HCT116 (cell line): ENCODE results near the gene NPM3.

Source experiments
- CTCF ChIP-seq, 3 experiments: fragments of 200-600 bp in 1 of 3; sonication (generic) in 1 of 3; IDR thresholded peaks in 2 of 3; conservative IDR thresholded peaks in 1 of 3; 2 replicates each; pipeline ENCODE4 v1.5.1; 2012 to 2017; ENCODE audit warnings: low read depth in 2 of 3, low read length in 2 of 3, antibody characterized with exemption in 1 of 3, borderline replicate concordance in 1 of 3, control low read depth in 1 of 3, mild to moderate bottlenecking in 1 of 3, mixed read lengths in 1 of 3, mixed run types in 1 of 3, moderate library complexity in 1 of 3; ENCODE audit not compliant: insufficient read depth in 1 of 3
- POLR2A ChIP-seq: IDR thresholded peaks from 2 replicates; pipeline ENCODE4 v1.7.0; 2011; ENCODE audit warnings: borderline replicate concordance; ENCODE audit not compliant: insufficient read depth, insufficient read length; ENCODE audit errors: extremely low read depth
- POLR2AphosphoS5 ChIP-seq: IDR thresholded peaks from 2 replicates; pipeline ENCODE4 v1.6.1; 2011; ENCODE audit warnings: mild to moderate bottlenecking, low read depth, low read length, moderate library complexity
- REST ChIP-seq: IDR thresholded peaks from 2 replicates; pipeline ENCODE4 v1.6.1; 2012; ENCODE audit warnings: low read depth
- SP1 ChIP-seq: IDR thresholded peaks from 2 replicates; pipeline ENCODE4 v1.6.1; 2012; ENCODE audit warnings: low read depth
- ZFX ChIP-seq: fragments of 450-650 bp; IDR thresholded peaks from 2 replicates; pipeline ENCODE4 v1.6.1; 2017
- ZNF274 ChIP-seq: fragments of 200-500 bp; sonication (Bioruptor generic); IDR thresholded peaks from 2 replicates; pipeline ENCODE4 v1.6.1; 2014; ENCODE audit warnings: mild to moderate bottlenecking, low read depth, low read length, inconsistent platforms

GRCh38 chr10:101807158-101807557, 23.9 kb upstream of the NPM3 start:
- no peak for TF ChIP-seq CTCF (IDR thresholded peaks at IDR 0.05 in 2 of 3, conservative IDR thresholded peaks at IDR 0.05 in 1 of 3; ENCODE audit: borderline replicate concordance in 1 of 3, insufficient read depth in 1 of 3, low read depth in 2 of 3, low read length in 2 of 3)
- TF ChIP-seq POLR2AphosphoS5: no peak
- no peak for TF ChIP-seq ZFX
- no peak for TF ChIP-seq POLR2A
- TF ChIP-seq SP1: no peak
- TF ChIP-seq ZNF274: no peak
- no peak for TF ChIP-seq REST
